Stimulated activated CD4-positive, alpha-beta T cell treated with anti-CD3 and anti-CD28 coated beads, TNF-alpha, amount 100 ng/mL, for 1 hour (primary cell): ENCODE data around the gene MYOG.

Experiments
- DNase-seq, 3 donors: peaks; one replicate each; pipeline ENCODE4 v3.0.0-alpha.2; 2020; ENCODE audit warnings: low read depth in 3 of 3, low spot score in 1 of 3

Gene MYOG

GRCh38 chr1:203033917-203034316 is 51.9 kb downstream of the MYOG start:
- no peak for DNase-seq

- no peak for DNase-seq
These were observed 52.5 kb downstream of the MYOG start for GRCh38 chr1:203033287-203033686.
